Measurements from ENCODE around the gene CDK11B. TPM values are rescaled to one million over a fixed set of nuclear protein-coding genes. Genes with fewer than 3 reads are reported as not detected.
A peak's percentile ranks its signal among the peaks of the same experiment; 100 is the strongest.

The CDK11B gene
- total RNA-seq, 2 donors from 2014 or later, result 31.8 to 44.7 TPM

- no peaks in the 10 kb centered on the region for H3K27me3 ChIP-seq
- H3K36me3 ChIP-seq, result peaks cover 8% of the 10 kb centered on the region
- H3K4me1 ChIP-seq, result no peaks in the 10 kb centered on the region
- intact Hi-C loops (cut with DNase I), result no loop called here
- DNase-seq, result no peak
- no peaks in the 10 kb centered on the region for H3K9me3 ChIP-seq
- no peak overlapping the region for H3K27ac ChIP-seq
- H3K4me3 ChIP-seq, result no peak overlapping the region
- no peak overlapping the region for H3K9ac ChIP-seq (ENCODE audit: low read depth in 2 of 2, low read length in 2 of 2)
- no peak for TF ChIP-seq CTCF (IDR thresholded peaks at IDR 0.05)
These were observed 12.1 kb upstream of the CDK11B start for GRCh38 chr1:1670866-1671265.

- H3K27ac ChIP-seq, result no peak overlapping the region
- H3K9ac ChIP-seq (ENCODE audit: low read depth in 2 of 2, low read length in 2 of 2), result no peak overlapping the region
- no peak for DNase-seq
- no peaks in the 10 kb centered on the region for H3K27me3 ChIP-seq
- intact Hi-C loops (cut with DNase I), result no loop called here
- no peaks in the 10 kb centered on the region for H3K9me3 ChIP-seq
- H3K4me3 ChIP-seq, result no peak overlapping the region
- H3K36me3 ChIP-seq, result peaks cover 8% of the 10 kb centered on the region
- TF ChIP-seq CTCF (IDR thresholded peaks at IDR 0.05), result no peak
- no peaks in the 10 kb centered on the region for H3K4me1 ChIP-seq
These were observed 10.9 kb upstream of the CDK11B start for GRCh38 chr1:1669468-1670440.

- intact Hi-C loops (cut with DNase I), result no loop called here
- no peak for DNase-seq
- no peak for TF ChIP-seq CTCF (IDR thresholded peaks at IDR 0.05)
These were observed 7.7 kb upstream of the CDK11B start for GRCh38 chr1:1666526-1666925.

GRCh38 chr1:1665815-1666251 lies 7.0 kb upstream of the CDK11B start:
- H3K36me3 ChIP-seq, result peaks cover under 1% of the 10 kb centered on the region
- intact Hi-C loops (cut with DNase I), result no loop called here

More at GRCh38 chr1:1666526-1666925, 7.7 kb upstream of the CDK11B start:
- Histone ChIP-seq H3K36me3 (peaks cover 7% of the 10 kb centered on the region), H3K9me3 (no peaks in the 10 kb centered on the region), H3K9ac (ENCODE audit: low read depth in 2 of 2, low read length in 2 of 2) (no peak overlapping the region), H3K27ac (no peak overlapping the region), H3K4me1 (peaks cover 8% of the 10 kb centered on the region), H3K27me3 (no peaks in the 10 kb centered on the region), H3K4me3 (no peak overlapping the region)

More at GRCh38 chr1:1665815-1666251, 7.0 kb upstream of the CDK11B start:
- no peak overlapping the region for H3K27ac ChIP-seq
- H3K4me1 ChIP-seq, result peaks cover 8% of the 10 kb centered on the region
- no peak overlapping the region for H3K9ac ChIP-seq (ENCODE audit: low read depth in 2 of 2, low read length in 2 of 2)
- H3K9me3 ChIP-seq, result no peaks in the 10 kb centered on the region
- no peak for DNase-seq
- no peaks in the 10 kb centered on the region for H3K27me3 ChIP-seq
- TF ChIP-seq CTCF (IDR thresholded peaks at IDR 0.05), result peak; percentile 40
- no peak overlapping the region for H3K4me3 ChIP-seq

Data from colonic mucosa (tissue), 4 donors.